GM18511 (cell line): ENCODE measurements around the gene MRC2.

Source experiments
- ATAC-seq: cut with Tn5 transposase; IDR thresholded peaks from one replicate; pipeline ENCODE4 v1.9.1; 2021; ENCODE audit warnings: mild to moderate bottlenecking, moderate library complexity; ENCODE audit not compliant: unreplicated experiment

MRC2 gene

GRCh38 chr17:62658136-62658920 is 30.9 kb downstream of the MRC2 start:
- no peak for ATAC-seq

GRCh38 chr17:62660629-62661118 is 33.2 kb downstream of the MRC2 start:
- ATAC-seq: no peak

GRCh38 chr17:62661337-62661736 is 33.9 kb downstream of the MRC2 start:
- no peak for ATAC-seq

- ATAC-seq: no peak
Observed at GRCh38 chr17:62662855-62663254, 35.4 kb downstream of the MRC2 start.

GRCh38 chr17:62663304-62663703 is 35.8 kb downstream of the MRC2 start:
- ATAC-seq: no peak

- no peak for ATAC-seq
Observed at GRCh38 chr17:62664336-62665120, 37.1 kb downstream of the MRC2 start.

GRCh38 chr17:62665599-62665998 is 38.1 kb downstream of the MRC2 start:
- ATAC-seq: no peak

- ATAC-seq: no peak
Observed at GRCh38 chr17:62666061-62666800, 38.8 kb downstream of the MRC2 start.

- ATAC-seq: no peak
Observed at GRCh38 chr17:62666801-62667591, 39.5 kb downstream of the MRC2 start.

- ATAC-seq: no peak
Observed at GRCh38 chr17:62668091-62668804, 40.8 kb downstream of the MRC2 start.

GRCh38 chr17:62670202-62670821 is 42.8 kb downstream of the MRC2 start:
- no peak for ATAC-seq

- no peak for ATAC-seq
Observed at GRCh38 chr17:62671553-62671952, 44.1 kb downstream of the MRC2 start.

- no peak for ATAC-seq
Observed at GRCh38 chr17:62672957-62673356, 45.5 kb downstream of the MRC2 start.

GRCh38 chr17:62673614-62674362 is 46.3 kb downstream of the MRC2 start:
- ATAC-seq: no peak

GRCh38 chr17:62674363-62674739 is 46.9 kb downstream of the MRC2 start:
- ATAC-seq: no peak

GRCh38 chr17:62674841-62675240 is 47.4 kb downstream of the MRC2 start:
- no peak for ATAC-seq

- no peak for ATAC-seq
Observed at GRCh38 chr17:62675260-62675659, 47.8 kb downstream of the MRC2 start.

GRCh38 chr17:62675701-62676100 is 48.2 kb downstream of the MRC2 start:
- ATAC-seq: no peak
